Measurements from ENCODE around the gene SLC35G1.

SLC35G1 gene

GRCh38 chr10:93893646-93894515, at the start of gene SLC35G1:
SLC35G1 (plus strand) TSS chr10:93893978; CDS start chr10:93894034, 56 bp downstream.
- peak; percentile 58 for DNase-seq (ENCODE audit: low read depth)

GRCh38 chr10:93844979-93845626, 48.7 kb upstream of the SLC35G1 start:
- DNase-seq (ENCODE audit: low read depth): no peak

GRCh38 chr10:93849593-93849992, 44.2 kb upstream of the SLC35G1 start:
- DNase-seq (ENCODE audit: low read depth): no peak

GRCh38 chr10:93850031-93851015, 43.5 kb upstream of the SLC35G1 start:
- no peak for DNase-seq (ENCODE audit: low read depth)

GRCh38 chr10:93851169-93851568, 42.6 kb upstream of the SLC35G1 start:
- no peak for DNase-seq (ENCODE audit: low read depth)

- DNase-seq (ENCODE audit: low read depth): no peak
Measured at GRCh38 chr10:93852476-93853095, 41.2 kb upstream of the SLC35G1 start.

GRCh38 chr10:93854975-93855374, 38.8 kb upstream of the SLC35G1 start:
- no peak for DNase-seq (ENCODE audit: low read depth)

- DNase-seq (ENCODE audit: low read depth): no peak
Measured at GRCh38 chr10:93856349-93857145, 37.2 kb upstream of the SLC35G1 start.

- DNase-seq (ENCODE audit: low read depth): no peak
Measured at GRCh38 chr10:93859049-93859655, 34.6 kb upstream of the SLC35G1 start.

GRCh38 chr10:93861825-93862224, 32.0 kb upstream of the SLC35G1 start:
- no peak for DNase-seq (ENCODE audit: low read depth)

- no peak for DNase-seq (ENCODE audit: low read depth)
Measured at GRCh38 chr10:93865794-93866425, 27.9 kb upstream of the SLC35G1 start.

- no peak for DNase-seq (ENCODE audit: low read depth)
Measured at GRCh38 chr10:93867525-93867924, 26.3 kb upstream of the SLC35G1 start.

GRCh38 chr10:93871671-93872204, 22.0 kb upstream of the SLC35G1 start:
- no peak for DNase-seq (ENCODE audit: low read depth)

GRCh38 chr10:93872375-93873158, 21.2 kb upstream of the SLC35G1 start:
- no peak for DNase-seq (ENCODE audit: low read depth)

GRCh38 chr10:93873420-93874115, 20.2 kb upstream of the SLC35G1 start:
- DNase-seq (ENCODE audit: low read depth): no peak

GRCh38 chr10:93874309-93875031, 19.3 kb upstream of the SLC35G1 start:
- no peak for DNase-seq (ENCODE audit: low read depth)

GRCh38 chr10:93875032-93875358, 18.8 kb upstream of the SLC35G1 start:
- no peak for DNase-seq (ENCODE audit: low read depth)

GRCh38 chr10:93876381-93876780, 17.4 kb upstream of the SLC35G1 start:
- no peak for DNase-seq (ENCODE audit: low read depth)

All from activated T-helper 9 cell treated with anti-CD3 and anti-CD28 coated beads, Interleukin-2, amount 50 U/mL, for 16 hours (primary cell).